Measurements from ENCODE around the gene DSG1. TPM values are rescaled to one million over a fixed set of nuclear protein-coding genes. Genes with fewer than 3 reads are reported as not detected.

Gene DSG1
- polyA plus RNA-seq, 1 donor = 0.19 TPM

Other genes with a start within 250 kb of the DSG1 start
- 65.2 TPM for gene DSC2, start 215.7 kb upstream of the DSG1 start, polyA plus RNA-seq
- 0.04 TPM for gene DSC1, start 155.3 kb upstream of the DSG1 start, polyA plus RNA-seq
- 0.04 TPM for gene DSG4, start 58.6 kb downstream of the DSG1 start, polyA plus RNA-seq
- 0.15 TPM for gene DSG3, start 129.6 kb downstream of the DSG1 start, polyA plus RNA-seq
- 96.9 TPM for gene DSG2, start 180.0 kb downstream of the DSG1 start, polyA plus RNA-seq

Data from large intestine (tissue), 1 donor.